Measurements from ENCODE around the gene HLA-DQB1.
A peak's percentile ranks its signal among the peaks of the same experiment; 100 is the strongest.
"Not testable (repeated sequence)": the region's sequence is repeated elsewhere in the genome, so short reads cannot be mapped to it uniquely, and the experiment has no call there.

Gene HLA-DQB1

GRCh38 chr6:32666420-32667300 lies at the start of gene HLA-DQB1:
HLA-DQB1 (minus strand) TSS chr6:32666657; CDS start chr6:32666607, 50 bp downstream.
- DNase-seq (ENCODE audit: low read depth, low spot score), result peak; percentile 16

- DNase-seq (ENCODE audit: low read depth, low spot score), result no peak
Measured at GRCh38 chr6:32713241-32713640, 46.8 kb upstream of the HLA-DQB1 start.

GRCh38 chr6:32709625-32710024 lies 43.2 kb upstream of the HLA-DQB1 start:
- DNase-seq (ENCODE audit: low read depth, low spot score), result no peak

- not testable (repeated sequence) for DNase-seq (ENCODE audit: low read depth, low spot score)
Measured at GRCh38 chr6:32705164-32705563, 38.7 kb upstream of the HLA-DQB1 start.

GRCh38 chr6:32703347-32703746 lies 36.9 kb upstream of the HLA-DQB1 start:
- DNase-seq (ENCODE audit: low read depth, low spot score), result no peak

- peak; percentile 72 for DNase-seq (ENCODE audit: low read depth, low spot score)
Measured at GRCh38 chr6:32700391-32701040, 34.1 kb upstream of the HLA-DQB1 start.

- no peak for DNase-seq (ENCODE audit: low read depth, low spot score)
Measured at GRCh38 chr6:32697031-32697430, 30.6 kb upstream of the HLA-DQB1 start.

- DNase-seq (ENCODE audit: low read depth, low spot score), result peak; percentile 13
Measured at GRCh38 chr6:32692019-32692418, 25.6 kb upstream of the HLA-DQB1 start.

- peak; percentile 19 for DNase-seq (ENCODE audit: low read depth, low spot score)
Measured at GRCh38 chr6:32689531-32690501, 23.4 kb upstream of the HLA-DQB1 start.

- DNase-seq (ENCODE audit: low read depth, low spot score), result no peak
Measured at GRCh38 chr6:32685603-32686002, 19.1 kb upstream of the HLA-DQB1 start.

- DNase-seq (ENCODE audit: low read depth, low spot score), result no peak
Measured at GRCh38 chr6:32684246-32684645, 17.8 kb upstream of the HLA-DQB1 start.

- DNase-seq (ENCODE audit: low read depth, low spot score), result no peak
Measured at GRCh38 chr6:32680055-32680454, 13.6 kb upstream of the HLA-DQB1 start.

GRCh38 chr6:32679492-32679891 lies 13.0 kb upstream of the HLA-DQB1 start:
- DNase-seq (ENCODE audit: low read depth, low spot score), result no peak

GRCh38 chr6:32674123-32674522 lies 7.7 kb upstream of the HLA-DQB1 start:
- not testable (repeated sequence) for DNase-seq (ENCODE audit: low read depth, low spot score)

- DNase-seq (ENCODE audit: low read depth, low spot score), result not testable (repeated sequence)
Measured at GRCh38 chr6:32671908-32672307, 5.5 kb upstream of the HLA-DQB1 start.

GRCh38 chr6:32669893-32670292 lies 3.4 kb upstream of the HLA-DQB1 start:
- no peak for DNase-seq (ENCODE audit: low read depth, low spot score)

GRCh38 chr6:32669240-32669639 lies 2.8 kb upstream of the HLA-DQB1 start:
- DNase-seq (ENCODE audit: low read depth, low spot score), result no peak

GRCh38 chr6:32668226-32668747 lies 1.8 kb upstream of the HLA-DQB1 start:
- peak; percentile 63 for DNase-seq (ENCODE audit: low read depth, low spot score)

GRCh38 chr6:32665661-32666060 lies 796 bp downstream of the HLA-DQB1 start:
- no peak for DNase-seq (ENCODE audit: low read depth, low spot score)

GRCh38 chr6:32664827-32665362 lies 1.6 kb downstream of the HLA-DQB1 start:
- peak; percentile 3 for DNase-seq (ENCODE audit: low read depth, low spot score)

- no peak for DNase-seq (ENCODE audit: low read depth, low spot score)
Measured at GRCh38 chr6:32664354-32664753, 2.1 kb downstream of the HLA-DQB1 start.
